Left lung (tissue), 10 donors: ENCODE data around the gene NPAS2. TPM values are rescaled to one million over a fixed set of nuclear protein-coding genes. Genes with fewer than 3 reads are reported as not detected.

Experiments used
- ATAC-seq: fragments of 200-7000 bp; cut with Tn5 transposase; one replicate; pipeline ENCODE4 v1.9.1; 2020; ENCODE audit warnings: moderate library complexity
- DNase-seq, 4 donors: peaks; one replicate each; pipeline ENCODE4 v3.0.0-alpha.2; 2013 to 2020
- H3K27ac ChIP-seq, 2 donors: fragments of 200-600 bp; sonication (generic) in 1 of 2; one replicate each; pipeline versions ENCODE4 v1.5.0 to v1.8.0; 2020 to 2021
- H3K27me3 ChIP-seq, 2 donors: fragments of 200-600 bp; sonication (generic) in 1 of 2; one replicate each; pipeline versions ENCODE4 v1.5.0 to v1.8.0; 2020 to 2021
- H3K36me3 ChIP-seq, 2 donors: fragments of 200-600 bp; sonication (generic) in 1 of 2; one replicate each; pipeline versions ENCODE4 v1.5.0 to v1.8.0; 2020 to 2021
- H3K4me1 ChIP-seq, 2 donors: fragments of 200-600 bp; one replicate each; pipeline ENCODE4 v1.8.0; 2021
- H3K4me3 ChIP-seq, 2 donors: fragments of 200-600 bp; sonication (generic) in 1 of 2; one replicate each; pipeline versions ENCODE4 v1.5.0 to v1.8.0; 2020 to 2021; ENCODE audit warnings: mild to moderate bottlenecking in 1 of 2
- H3K9me3 ChIP-seq, 2 donors: fragments of 200-600 bp; sonication (generic) in 1 of 2; one replicate each; pipeline versions ENCODE4 v1.5.0 to v1.8.0; 2020 to 2021
- CTCF ChIP-seq, 2 donors: fragments of 200-600 bp; sonication (generic) in 1 of 2; IDR thresholded peaks; one replicate each; pipeline versions ENCODE4 v1.5.0 to v1.8.0; 2021; ENCODE audit warnings: antibody characterized with exemption in 2 of 2
- intact Hi-C, 2 donors: fragments of 100-400 bp; cut with DNase I; formaldehyde crosslinking; loops; one replicate each; pipeline versions ENCODE4 v1.11.2 to v1.14.2; 2022
- polyA plus RNA-seq, 6 donors: library from polyadenylated mRNA; unstranded; fragments of 120-200 nt; gene quantifications; one replicate each; pipeline ENCODE4 v1.2.1, GENCODE V29; 2013; ENCODE audit not compliant: insufficient read length in 6 of 6
- total RNA-seq, 2 donors: library from RNA; stranded (reverse); fragmentation: NEBNext Ultra II Directional; extraction: Animal tissue kit (Norgen Biotek cat#: 25700); gene quantifications; one replicate each; pipeline ENCODE4 v1.2.1, GENCODE V29; 2021
- donor health status: DM: no; HTN: yes; CAD: no.
- donor health status: DM: no; HTN: no; CAD: no.

The NPAS2 gene
- total and polyA plus RNA-seq, 8 donors = 18.8 to 40.2 (median 35.0) TPM

GRCh38 chr2:100840519-100840918, 20.6 kb downstream of the NPAS2 start:
- DNase-seq = no peak
- no peak for TF ChIP-seq CTCF (IDR thresholded peaks at IDR 0.05)
- Histone ChIP-seq H3K27ac (no peak overlapping the region), H3K4me1 (no peaks in the 10 kb centered on the region), H3K36me3 (no peaks in the 10 kb centered on the region), H3K9me3 (no peaks in the 10 kb centered on the region), H3K4me3 (no peak overlapping the region), H3K27me3 (no peaks in the 10 kb centered on the region)
- ATAC-seq = no peak
- intact Hi-C loops = no loop called here

DNA sequence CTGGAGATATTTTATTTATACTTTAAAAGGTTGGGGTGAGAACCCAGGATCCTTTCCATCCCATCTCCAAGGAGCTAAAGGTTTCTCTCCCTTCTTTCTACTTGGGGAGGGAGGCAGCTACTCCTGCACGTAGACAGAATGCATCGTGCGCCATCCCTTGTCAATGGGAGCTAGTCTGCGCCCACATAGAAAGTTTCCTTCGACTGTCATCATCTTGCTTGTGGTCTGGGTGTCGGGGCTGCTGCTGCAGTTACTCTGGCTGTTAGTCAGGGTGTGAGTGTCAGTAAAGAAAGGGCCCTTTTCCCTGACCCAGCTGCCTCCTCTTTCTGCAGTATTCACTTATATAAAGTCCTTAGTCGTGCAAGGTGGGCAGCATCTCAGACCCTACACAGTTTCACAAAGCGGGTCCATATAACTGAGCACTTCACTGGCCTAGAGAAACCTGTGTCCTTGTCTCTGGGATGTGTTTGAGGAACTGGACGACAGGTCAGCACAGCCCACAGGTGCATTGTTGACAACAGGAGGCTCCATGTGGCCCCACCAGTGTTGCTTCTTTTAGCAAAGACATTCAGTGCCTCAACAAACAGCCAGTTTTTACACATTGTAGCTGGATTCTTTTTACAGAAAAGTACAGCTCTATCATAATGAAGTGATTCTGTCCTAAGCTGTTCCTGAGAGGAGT, 22.4 kb downstream of the NPAS2 start:
- TF ChIP-seq CTCF (IDR thresholded peaks at IDR 0.05) = no peak
- intact Hi-C loops = no loop called here
- Histone ChIP-seq H3K4me1 (no peaks in the 10 kb centered on the region), H3K9me3 (no peaks in the 10 kb centered on the region), H3K36me3 (no peaks in the 10 kb centered on the region), H3K27me3 (no peaks in the 10 kb centered on the region), H3K27ac (no peak overlapping the region), H3K4me3 (no peak overlapping the region)
- no peak for DNase-seq
- ATAC-seq = no peak

- TF ChIP-seq CTCF (IDR thresholded peaks at IDR 0.05) = no peak
- intact Hi-C loops = no loop called here
- no peak overlapping the region for H3K4me3 ChIP-seq
- H3K27ac ChIP-seq = no peak overlapping the region
- ATAC-seq = no peak
- no peaks in the 10 kb centered on the region for H3K36me3 ChIP-seq
- no peak for DNase-seq
- H3K27me3 ChIP-seq = no peaks in the 10 kb centered on the region
- no peaks in the 10 kb centered on the region for H3K9me3 ChIP-seq
- H3K4me1 ChIP-seq = no peaks in the 10 kb centered on the region
Measured at GRCh38 chr2:100844514-100844913, 24.6 kb downstream of the NPAS2 start.

DNA sequence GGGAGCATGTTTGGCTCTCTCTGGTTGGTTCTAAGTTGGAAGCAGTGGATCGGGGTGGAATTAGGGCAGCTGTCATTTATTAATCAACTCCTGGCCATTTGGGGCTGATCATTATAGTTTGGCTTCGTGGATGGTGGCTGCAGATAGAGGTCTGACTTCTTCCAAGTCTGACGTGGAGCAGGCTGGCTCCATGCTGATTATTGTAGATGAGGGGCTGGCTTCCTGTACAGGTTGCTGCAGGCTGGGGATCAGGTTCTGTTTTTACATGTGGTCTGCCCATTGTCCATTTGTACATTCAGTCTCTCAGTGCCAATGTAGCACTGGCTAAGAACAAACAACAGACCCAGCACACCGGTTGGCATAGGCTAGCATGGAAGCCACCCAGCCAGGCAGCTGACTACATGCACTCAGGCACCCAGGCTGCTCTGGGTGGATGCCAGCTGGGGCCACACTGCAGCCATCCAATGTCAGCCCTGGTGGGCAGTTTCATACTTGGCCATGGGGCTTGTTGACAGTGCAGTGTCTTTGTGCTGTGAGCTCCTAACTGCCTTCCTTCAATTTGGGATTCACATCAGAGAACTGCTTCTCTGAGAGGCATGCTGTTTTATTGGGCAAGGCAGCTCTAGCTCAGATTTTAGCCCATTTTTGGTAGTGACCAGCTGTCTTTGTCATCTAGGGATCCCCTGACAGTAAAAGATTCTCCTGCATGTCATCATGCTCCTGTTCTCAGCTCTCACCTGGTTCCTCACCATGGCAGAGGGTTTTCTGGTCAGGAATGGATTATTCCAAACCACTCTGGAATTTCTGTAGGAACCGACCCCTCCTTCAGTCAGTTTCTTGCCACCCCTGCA, 25.4 kb downstream of the NPAS2 start:
- Histone ChIP-seq H3K4me1 (no peaks in the 10 kb centered on the region), H3K36me3 (no peaks in the 10 kb centered on the region), H3K4me3 (no peak overlapping the region), H3K9me3 (no peaks in the 10 kb centered on the region), H3K27ac (no peak overlapping the region), H3K27me3 (no peaks in the 10 kb centered on the region)
- ATAC-seq (no peak), DNase-seq (no peak)
- TF ChIP-seq CTCF (IDR thresholded peaks at IDR 0.05) = no peak
- intact Hi-C loops = no loop called here

GRCh38 chr2:100846716-100847115, 26.8 kb downstream of the NPAS2 start:
- ATAC-seq = no peak
- TF ChIP-seq CTCF (IDR thresholded peaks at IDR 0.05) = no peak
- H3K27ac ChIP-seq = no peak overlapping the region
- intact Hi-C loops = no loop called here
- H3K4me1 ChIP-seq = no peaks in the 10 kb centered on the region
- no peaks in the 10 kb centered on the region for H3K9me3 ChIP-seq
- DNase-seq = no peak
- no peaks in the 10 kb centered on the region for H3K27me3 ChIP-seq
- no peaks in the 10 kb centered on the region for H3K36me3 ChIP-seq
- no peak overlapping the region for H3K4me3 ChIP-seq
